ENCODE measurements around the gene CIPC.

CIPC gene

DNA sequence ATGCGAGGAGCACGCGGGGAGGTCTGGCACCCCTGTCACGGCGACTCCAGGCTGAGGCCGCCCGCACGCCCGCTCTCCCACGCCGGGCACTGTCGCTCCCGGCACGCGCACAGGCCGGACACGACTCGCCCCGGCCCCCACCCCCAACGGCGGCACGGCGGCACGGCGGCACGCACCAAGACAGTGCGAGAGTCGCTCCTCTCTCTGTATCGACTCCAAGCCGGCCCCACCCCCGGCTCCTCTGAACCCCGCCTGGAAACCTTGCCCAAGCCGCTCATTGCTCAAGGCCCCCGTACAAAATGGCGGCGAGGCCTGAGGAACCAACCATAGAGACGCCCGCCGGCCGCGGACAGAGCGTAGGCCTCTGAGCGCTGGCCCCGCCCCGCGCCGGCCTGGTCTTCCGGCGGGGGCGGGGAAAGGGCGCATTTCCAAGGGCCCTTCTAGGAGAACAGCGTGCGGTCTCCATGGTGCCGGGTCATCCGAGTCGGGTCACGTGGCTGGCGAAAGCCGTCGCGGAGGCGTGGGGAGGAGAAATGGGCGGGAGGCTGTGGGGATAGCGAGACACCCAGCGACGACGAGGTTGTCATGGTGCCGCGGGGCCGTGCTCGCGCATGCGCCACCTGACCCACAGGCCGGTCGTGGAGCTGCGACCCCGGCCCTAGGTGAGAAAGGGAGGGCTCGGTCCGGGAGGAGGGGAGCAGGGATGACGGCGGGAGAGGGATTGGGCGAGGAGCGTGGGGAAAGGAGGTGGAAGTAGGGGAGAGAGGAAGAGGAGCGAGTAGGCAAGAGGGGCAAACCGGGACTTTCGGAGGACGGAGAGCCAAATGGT, at the start of gene CIPC:
CIPC (plus strand) TSS at position 559 of the 829 bp plus-strand sequence. CDS start 7,451 bp downstream, outside the sequence.
- DNase-seq (ENCODE audit: low spot score) = peak; percentile 98

- DNase-seq (ENCODE audit: low spot score) = no peak
Measured at GRCh38 chr14:77051116-77051515, 46.9 kb upstream of the CIPC start.

DNA sequence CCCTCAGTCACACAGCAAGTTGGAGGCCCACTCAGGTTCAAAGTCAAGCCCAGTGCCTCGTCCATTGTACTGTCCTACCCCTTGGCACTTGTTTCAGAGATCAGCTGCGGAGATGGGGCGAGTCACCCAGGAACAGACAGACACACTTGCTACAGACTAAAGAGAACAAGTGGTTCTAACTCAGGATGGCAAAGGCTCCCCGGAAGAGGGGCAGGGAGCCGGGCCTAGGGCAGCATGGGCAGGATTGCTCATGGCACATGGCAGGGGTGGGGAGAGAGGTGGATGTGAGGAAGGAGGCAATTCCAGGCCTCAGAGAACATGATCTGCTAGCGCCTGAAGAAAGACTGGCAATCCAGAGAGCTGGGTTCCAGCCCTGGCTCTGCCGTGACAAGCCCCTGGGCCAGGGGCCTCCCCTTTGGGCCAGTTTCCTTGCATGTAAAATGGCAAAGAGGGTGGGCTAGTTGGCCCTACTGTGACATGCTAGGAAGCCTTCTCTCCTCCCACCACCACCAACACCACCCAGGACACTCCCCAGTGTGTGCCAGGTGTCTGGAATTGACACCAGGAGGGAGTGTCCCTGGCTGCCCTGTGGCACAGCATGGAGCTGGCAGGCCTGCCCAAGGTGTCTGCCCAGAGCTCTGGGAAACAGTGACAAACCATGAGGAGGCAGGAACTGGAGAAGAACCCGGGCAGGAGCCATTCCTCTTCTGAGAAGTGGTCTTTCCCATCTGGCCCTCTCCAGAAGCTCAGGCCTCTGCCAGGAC, 45.6 kb upstream of the CIPC start:
- no peak for DNase-seq (ENCODE audit: low spot score)

DNA sequence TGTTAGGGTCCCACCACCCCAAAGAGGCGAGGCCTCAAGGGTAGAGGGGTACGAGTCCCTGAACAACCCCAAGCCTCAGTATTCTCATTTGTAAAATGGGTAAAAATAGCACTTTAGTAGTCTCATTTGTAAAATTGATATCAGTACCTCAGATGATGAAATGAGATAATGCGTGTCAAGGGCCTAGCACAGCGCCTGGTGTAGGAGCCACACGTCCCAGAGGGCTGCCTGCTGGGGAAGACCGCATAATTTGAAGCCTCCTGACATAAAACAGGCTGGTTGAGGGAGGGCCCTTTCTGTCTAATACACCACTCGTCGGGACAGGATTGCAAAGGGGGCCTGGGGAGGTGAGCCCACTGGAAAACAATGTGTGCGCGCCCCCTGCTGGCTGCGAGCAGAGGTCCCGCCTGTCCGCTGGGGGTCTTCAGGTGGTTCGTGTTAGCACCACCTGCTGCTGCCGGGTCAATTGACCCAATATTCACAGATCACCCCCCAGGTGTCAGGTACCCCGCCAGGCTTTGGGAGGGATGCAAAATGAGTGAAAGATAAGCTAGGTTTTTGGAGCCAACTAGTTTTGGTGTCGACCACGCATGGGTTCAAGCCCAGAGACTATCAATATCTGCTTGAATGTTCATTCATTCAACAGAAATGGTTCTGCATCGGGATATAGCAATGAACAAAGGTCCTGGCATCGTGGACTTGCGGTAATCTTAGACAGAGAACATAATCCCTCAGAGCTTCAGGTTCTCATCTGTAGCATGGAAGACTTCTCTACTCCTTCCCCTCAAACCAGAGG, 44.8 kb upstream of the CIPC start:
- peak; percentile 54 for DNase-seq (ENCODE audit: low spot score)

DNA sequence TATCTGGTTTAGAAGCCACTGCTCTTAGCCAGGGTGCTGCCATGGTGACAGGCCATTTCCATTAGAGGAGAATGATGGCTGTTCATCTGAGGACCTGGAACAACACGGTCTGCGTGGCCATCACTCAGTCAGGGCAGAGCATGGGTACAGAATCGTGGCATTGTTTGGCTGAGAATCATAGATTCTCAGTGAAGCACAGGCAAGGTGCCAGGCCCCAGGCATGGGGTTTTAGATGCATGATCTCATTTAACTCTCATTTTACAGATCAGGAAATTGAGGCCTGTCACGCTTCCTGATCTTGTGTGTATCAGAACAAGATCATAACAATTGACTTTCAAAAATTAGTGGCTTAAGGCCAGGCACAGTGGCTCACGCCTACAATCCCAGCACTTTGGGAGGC, 42.8 kb upstream of the CIPC start:
- no peak for DNase-seq (ENCODE audit: low spot score)

DNA sequence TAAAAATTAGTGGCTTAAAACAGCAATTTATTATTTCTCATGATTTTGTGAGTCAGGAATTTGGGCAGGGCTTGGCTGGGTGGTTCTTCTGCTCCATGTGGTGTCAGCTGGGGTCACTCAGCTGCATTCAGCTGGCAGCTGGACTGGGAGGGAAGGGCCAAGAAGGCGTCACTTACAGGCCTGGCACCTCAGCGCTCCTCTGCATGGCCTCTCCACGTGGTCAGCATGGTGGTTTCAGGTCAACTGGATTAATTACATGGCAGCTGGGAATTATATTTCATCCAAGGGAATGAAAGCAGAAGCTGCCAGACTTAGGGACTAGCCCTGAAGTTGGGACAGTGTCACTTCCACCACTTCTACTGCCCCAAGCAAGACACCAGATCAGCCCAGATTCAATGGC, 42.1 kb upstream of the CIPC start:
- no peak for DNase-seq (ENCODE audit: low spot score)

- no peak for DNase-seq (ENCODE audit: low spot score)
Measured at GRCh38 chr14:77058117-77058516, 39.9 kb upstream of the CIPC start.

GRCh38 chr14:77058785-77059184, 39.3 kb upstream of the CIPC start:
- DNase-seq (ENCODE audit: low spot score) = no peak

DNA sequence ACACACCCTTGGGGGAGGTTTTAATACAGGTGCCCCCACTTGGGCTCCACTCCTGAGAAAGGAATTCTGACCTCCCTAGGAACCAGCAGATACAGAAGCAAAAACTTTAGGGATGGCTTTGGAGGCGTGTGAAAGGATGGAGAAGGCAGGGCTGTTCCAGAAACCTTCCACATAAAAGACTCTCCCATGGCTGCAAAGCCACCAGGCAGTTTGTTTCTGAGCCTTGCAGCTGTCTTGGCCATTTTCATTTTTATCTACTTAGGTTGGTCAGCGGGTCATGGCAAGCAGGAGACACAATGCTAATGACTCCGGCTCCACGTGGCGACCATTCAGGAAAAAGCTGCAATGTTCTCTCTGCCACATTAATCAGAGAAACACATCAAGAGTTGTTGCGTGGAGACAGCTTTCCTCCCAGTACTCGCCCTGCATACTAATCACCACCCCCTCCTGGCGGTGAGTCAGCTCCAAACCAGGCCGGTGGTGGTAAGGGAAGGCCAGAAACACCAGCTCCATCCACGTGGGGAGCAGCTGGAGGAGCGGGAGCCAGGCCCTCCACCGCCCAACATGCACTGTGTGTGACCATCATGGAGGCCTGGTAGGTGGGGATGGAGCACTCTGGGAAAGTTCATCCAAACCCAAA, 38.7 kb upstream of the CIPC start:
- DNase-seq (ENCODE audit: low spot score) = peak; percentile 80

DNA sequence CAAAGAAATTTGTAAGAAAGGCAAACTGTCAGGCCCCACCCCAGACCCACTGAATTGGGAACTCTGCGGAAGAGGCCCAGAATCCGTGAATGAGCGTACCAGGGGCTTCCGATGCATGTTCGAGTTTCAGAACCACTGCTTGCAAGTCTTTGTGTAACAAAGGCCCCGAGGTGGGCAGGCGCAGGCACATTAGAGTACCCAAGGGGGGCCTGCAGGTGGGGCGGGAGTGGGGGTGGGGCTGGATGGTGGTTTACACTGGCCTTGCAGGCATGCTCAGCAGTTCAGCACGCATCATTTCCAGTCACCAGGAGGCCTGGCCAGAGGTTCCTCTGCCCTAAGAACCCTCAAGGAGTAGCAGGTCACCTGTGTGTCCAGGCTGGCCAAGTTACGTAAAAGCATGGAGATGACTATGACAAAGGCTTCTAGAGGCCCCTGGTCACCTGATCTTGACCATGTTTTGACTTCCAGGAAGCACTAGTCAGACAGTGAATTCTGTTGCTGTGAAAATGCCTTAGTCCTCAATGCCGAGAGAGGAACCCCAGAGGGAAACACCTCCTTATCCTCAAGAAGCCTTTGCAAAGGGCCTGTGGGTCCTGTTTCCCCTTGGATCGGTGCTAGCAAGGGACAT, 36.3 kb upstream of the CIPC start:
- DNase-seq (ENCODE audit: low spot score) = no peak

GRCh38 chr14:77062261-77062660, 35.8 kb upstream of the CIPC start:
- DNase-seq (ENCODE audit: low spot score) = no peak

DNA sequence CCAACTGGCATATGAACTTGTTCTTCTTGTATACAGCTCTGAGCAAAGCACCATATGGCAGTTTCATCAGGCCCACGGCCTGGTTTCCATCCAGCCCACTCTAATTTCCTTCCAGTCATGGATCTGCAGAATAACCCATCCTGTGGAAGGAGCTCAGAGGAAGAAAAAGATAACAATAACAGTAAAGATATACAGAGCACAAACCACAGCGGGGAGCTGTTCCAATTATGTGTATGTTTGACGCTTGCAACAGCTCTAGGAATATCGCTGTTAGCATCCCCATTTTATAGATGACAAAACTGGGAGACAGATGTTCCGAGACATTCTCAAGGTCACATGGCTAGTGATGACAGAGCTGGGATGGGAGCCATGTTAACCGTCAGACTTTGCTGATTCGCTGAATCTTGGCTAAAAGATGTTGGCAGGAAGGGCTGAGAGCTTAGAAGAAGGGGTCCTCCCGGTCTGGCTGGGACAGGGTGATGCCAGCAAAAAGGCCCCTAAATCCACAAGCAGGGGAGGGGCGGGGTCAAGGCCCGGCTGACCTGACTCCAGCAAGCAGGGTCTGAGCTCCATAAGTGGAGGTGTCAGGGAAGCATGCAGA, 34.4 kb upstream of the CIPC start:
- no peak for DNase-seq (ENCODE audit: low spot score)

DNA sequence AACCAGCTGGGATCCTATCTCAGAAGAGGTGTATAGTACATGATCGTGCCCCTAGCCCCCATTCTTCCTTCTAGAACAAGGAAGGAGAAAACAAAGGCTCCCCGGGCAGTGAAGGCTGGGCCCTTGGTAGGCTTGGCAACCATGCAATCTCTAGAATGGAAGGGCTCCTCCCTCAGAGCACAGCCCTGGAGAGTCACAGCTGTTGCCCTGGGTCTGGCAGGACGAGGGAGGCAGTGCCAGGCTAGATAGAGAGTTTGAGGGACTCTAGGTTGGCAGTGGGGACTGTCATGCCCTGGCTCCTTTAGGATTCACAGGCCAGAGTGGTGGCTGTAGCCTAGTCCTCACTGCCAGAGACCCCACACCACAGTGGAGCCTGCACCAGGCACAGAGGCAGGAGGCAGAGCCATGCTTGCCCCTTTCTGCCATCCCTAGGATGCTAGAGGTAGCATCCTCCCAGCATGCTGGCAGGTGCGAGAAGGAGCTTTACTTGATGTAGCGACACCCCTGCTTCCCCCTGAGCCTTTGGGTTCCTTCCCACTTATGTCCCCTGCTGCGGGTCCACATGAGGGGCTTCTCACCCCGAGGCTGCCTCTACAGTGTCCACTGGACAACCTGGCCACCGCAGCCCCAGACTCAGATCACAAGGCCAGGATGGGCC, 33.4 kb upstream of the CIPC start:
- DNase-seq (ENCODE audit: low spot score) = no peak

- DNase-seq (ENCODE audit: low spot score) = no peak
Measured at GRCh38 chr14:77065851-77066577, 32.0 kb upstream of the CIPC start.

DNA sequence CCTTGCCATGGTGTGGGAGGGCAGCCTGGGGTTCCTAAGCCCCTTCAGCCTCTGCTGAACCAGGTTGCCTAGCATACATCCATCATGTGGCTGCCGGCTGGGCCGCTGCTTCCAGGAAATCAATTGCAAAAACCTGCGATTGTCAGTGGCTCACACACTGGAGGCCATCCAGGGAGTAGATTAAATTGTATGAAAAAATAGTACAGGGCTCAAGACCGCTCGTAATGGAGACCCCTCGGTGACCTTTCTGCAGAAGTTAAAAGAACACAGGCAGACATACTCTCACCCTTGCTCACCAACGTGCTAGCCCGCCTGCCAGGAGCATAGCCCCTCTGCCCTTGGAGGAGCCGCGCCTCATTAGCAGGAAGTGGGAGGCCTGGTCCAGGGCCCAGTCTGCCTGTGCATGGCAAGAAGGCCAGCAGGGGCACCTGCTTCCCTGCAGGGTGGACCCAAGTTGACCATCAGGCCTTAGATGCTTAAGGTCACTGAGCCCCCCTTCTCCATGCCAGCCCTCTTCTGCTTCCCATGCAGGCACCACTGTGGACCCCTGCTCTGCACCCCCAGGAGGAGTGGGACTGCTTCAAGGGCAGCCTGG, 31.4 kb upstream of the CIPC start:
- DNase-seq (ENCODE audit: low spot score) = no peak

DNA sequence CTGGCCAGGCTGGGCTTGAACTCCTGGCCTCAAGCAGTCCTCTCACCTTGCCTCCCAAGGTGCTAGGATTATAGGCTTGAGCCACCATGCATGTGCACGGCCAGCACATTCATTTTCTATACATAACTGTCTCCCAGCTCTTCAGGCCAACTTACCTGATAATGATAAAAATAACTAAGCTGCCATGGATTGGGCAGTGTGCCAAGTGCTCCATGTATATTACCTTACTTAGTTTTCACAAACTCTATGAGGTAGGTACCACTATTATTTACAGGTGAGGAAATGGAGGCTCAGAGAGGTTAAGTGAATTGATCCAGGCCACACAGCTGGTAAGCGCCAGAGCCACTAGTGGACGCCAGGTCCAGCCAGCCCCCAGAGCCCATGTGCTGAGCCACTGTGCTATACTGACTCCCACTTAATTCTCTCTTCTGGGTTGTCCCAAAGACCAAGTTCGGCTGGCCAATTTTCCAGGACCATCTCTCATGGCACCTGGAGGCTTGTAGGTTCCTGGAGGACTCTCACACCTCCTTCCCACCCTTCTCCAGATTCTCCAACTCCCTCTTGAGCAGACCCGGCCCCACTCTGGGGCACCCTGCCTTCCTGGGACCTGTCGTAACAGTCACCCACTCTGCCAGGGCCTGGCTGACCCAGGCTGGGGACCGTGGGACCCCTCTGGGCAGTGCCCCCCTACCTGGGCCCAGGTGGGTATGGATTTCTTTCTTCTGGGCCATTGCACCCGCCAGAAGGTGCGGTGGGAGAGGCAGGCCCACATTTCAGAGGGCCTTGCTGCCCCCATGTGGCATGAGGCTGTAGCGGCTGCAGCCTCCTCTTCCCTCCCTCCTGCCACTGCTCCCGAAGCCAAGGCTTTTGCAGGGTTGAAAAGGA, 30.2 kb upstream of the CIPC start:
- DNase-seq (ENCODE audit: low spot score) = peak; percentile 78

DNA sequence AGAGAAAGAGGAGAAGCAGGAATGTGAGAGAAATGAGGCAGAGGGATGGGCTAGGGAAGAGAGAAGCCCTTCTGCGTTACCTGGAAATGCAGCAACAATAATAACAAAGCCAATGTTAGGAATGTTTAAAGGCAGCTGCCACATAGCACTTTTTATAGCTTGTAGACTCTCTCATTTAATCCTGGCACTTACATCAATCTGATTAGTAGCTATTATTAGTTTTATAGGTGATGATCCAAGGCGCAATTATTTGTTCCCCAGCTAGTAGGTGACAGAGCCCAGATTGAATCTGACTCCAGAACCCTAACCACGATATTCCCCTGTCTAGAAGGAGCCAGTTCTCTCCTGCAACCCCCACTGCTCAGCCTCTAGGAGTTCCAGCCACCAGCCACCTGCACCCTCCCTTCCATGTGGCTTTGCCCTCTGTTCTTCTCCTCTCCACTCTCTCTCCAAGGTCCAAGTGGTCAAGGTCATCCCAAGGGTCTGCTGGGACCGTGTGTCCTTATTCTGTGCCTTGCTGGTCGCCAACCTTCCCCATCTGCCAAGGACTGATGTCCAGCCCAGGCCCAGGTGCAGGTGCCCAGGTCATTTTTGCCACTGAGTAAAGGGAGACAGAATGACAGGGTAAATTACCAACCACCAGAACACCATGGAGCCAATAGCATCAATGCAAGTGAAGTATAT, 29.4 kb upstream of the CIPC start:
- no peak for DNase-seq (ENCODE audit: low spot score)

GRCh38 chr14:77069551-77069950, 28.5 kb upstream of the CIPC start:
- DNase-seq (ENCODE audit: low spot score) = no peak
